Stimulated activated effector memory CD8-positive, alpha-beta T cell treated with anti-CD3 and anti-CD28 coated beads, Interleukin-12 subunit alpha, Interleukin-12 subunit beta, amount 100 ng/mL, for 72 hours (primary cell): ENCODE measurements around the gene FNDC3B.

ENCODE experiments used
- ATAC-seq: fragments of 150-1000 bp; cut with Tn5 transposase; 2 replicates; pipeline ENCODE4 v1.10.0; 2021
- DNase-seq, 2 donors: peaks; one replicate each; pipeline ENCODE4 v3.0.0; 2021 to 2022; ENCODE audit warnings: low spot score in 2 of 2
- H3K27ac Mint-ChIP-seq: one replicate; pipeline ENCODE4 v1.8.0; 2022; ENCODE audit warnings: mild to moderate bottlenecking, mixed read lengths
- H3K36me3 Mint-ChIP-seq: one replicate; pipeline ENCODE4 v1.8.0; 2022; ENCODE audit warnings: mild to moderate bottlenecking, mixed read lengths
- H3K4me1 Mint-ChIP-seq: one replicate; pipeline ENCODE4 v1.8.0; 2022; ENCODE audit warnings: mixed read lengths
- H3K4me3 Mint-ChIP-seq: one replicate; pipeline ENCODE4 v1.8.0; 2022; ENCODE audit warnings: mild to moderate bottlenecking, mixed read lengths
- H3K9me3 Mint-ChIP-seq: one replicate; pipeline ENCODE4 v1.8.0; 2022; ENCODE audit warnings: mixed read lengths

Gene FNDC3B

GRCh38 chr3:172216267-172216666 is 176.9 kb downstream of the FNDC3B start:
- H3K36me3 Mint-ChIP-seq = no peaks in the 10 kb centered on the region
- no peak overlapping the region for H3K27ac Mint-ChIP-seq
- H3K4me3 Mint-ChIP-seq = no peak overlapping the region
- DNase-seq = no peak
- H3K4me1 Mint-ChIP-seq = peaks cover 43% of the 10 kb centered on the region
- no peaks in the 10 kb centered on the region for H3K9me3 Mint-ChIP-seq
- ATAC-seq = no peak

GRCh38 chr3:172216911-172217310 is 177.5 kb downstream of the FNDC3B start:
- DNase-seq (no peak), ATAC-seq (no peak)
- H3K9me3 Mint-ChIP-seq = no peaks in the 10 kb centered on the region
- H3K4me3 Mint-ChIP-seq = no peak overlapping the region
- peaks cover 43% of the 10 kb centered on the region for H3K4me1 Mint-ChIP-seq
- no peak overlapping the region for H3K27ac Mint-ChIP-seq
- H3K36me3 Mint-ChIP-seq = no peaks in the 10 kb centered on the region

- peaks cover 37% of the 10 kb centered on the region for H3K4me1 Mint-ChIP-seq
- no peak overlapping the region for H3K4me3 Mint-ChIP-seq
- no peak overlapping the region for H3K27ac Mint-ChIP-seq
- ATAC-seq (no peak), DNase-seq (no peak)
- H3K9me3 Mint-ChIP-seq = no peaks in the 10 kb centered on the region
- no peaks in the 10 kb centered on the region for H3K36me3 Mint-ChIP-seq
These were observed 178.5 kb downstream of the FNDC3B start for GRCh38 chr3:172217877-172218276.

GRCh38 chr3:172218350-172219323 is 179.3 kb downstream of the FNDC3B start:
- Mint-ChIP-seq H3K4me3 (no peak overlapping the region), H3K36me3 (no peaks in the 10 kb centered on the region), H3K27ac (no peak overlapping the region), H3K9me3 (no peaks in the 10 kb centered on the region), H3K4me1 (peaks cover 29% of the 10 kb centered on the region)
- ATAC-seq (peak; percentile 86), DNase-seq (no peak)

- H3K4me3 Mint-ChIP-seq = no peak overlapping the region
- no peaks in the 10 kb centered on the region for H3K9me3 Mint-ChIP-seq
- DNase-seq = no peak
- H3K4me1 Mint-ChIP-seq = peaks cover 32% of the 10 kb centered on the region
- ATAC-seq = no peak
- H3K27ac Mint-ChIP-seq = no peak overlapping the region
- no peaks in the 10 kb centered on the region for H3K36me3 Mint-ChIP-seq
These were observed 180.4 kb downstream of the FNDC3B start for GRCh38 chr3:172219750-172220149.

GRCh38 chr3:172221547-172221946 is 182.2 kb downstream of the FNDC3B start:
- H3K4me1 Mint-ChIP-seq = peaks cover 27% of the 10 kb centered on the region
- no peak for ATAC-seq
- H3K27ac Mint-ChIP-seq = no peak overlapping the region

GRCh38 chr3:172222478-172223071 is 183.2 kb downstream of the FNDC3B start:
- ATAC-seq = no peak
- H3K27ac Mint-ChIP-seq = no peak overlapping the region
- H3K9me3 Mint-ChIP-seq = no peaks in the 10 kb centered on the region
- DNase-seq = no peak
- H3K36me3 Mint-ChIP-seq = peaks cover 6% of the 10 kb centered on the region
- no peak overlapping the region for H3K4me3 Mint-ChIP-seq
- peaks cover 27% of the 10 kb centered on the region for H3K4me1 Mint-ChIP-seq

More at GRCh38 chr3:172221547-172221946, 182.2 kb downstream of the FNDC3B start:
- Mint-ChIP-seq H3K36me3 (no peaks in the 10 kb centered on the region), H3K9me3 (no peaks in the 10 kb centered on the region), H3K4me3 (no peak overlapping the region)
- no peak for DNase-seq

GRCh38 chr3:172223870-172224269 is 184.5 kb downstream of the FNDC3B start:
- peaks cover 16% of the 10 kb centered on the region for H3K36me3 Mint-ChIP-seq
- no peak for ATAC-seq
- H3K4me3 Mint-ChIP-seq = no peak overlapping the region
- peaks cover 20% of the 10 kb centered on the region for H3K4me1 Mint-ChIP-seq
- DNase-seq = no peak
- H3K9me3 Mint-ChIP-seq = no peaks in the 10 kb centered on the region
- H3K27ac Mint-ChIP-seq = no peak overlapping the region

GRCh38 chr3:172224560-172225214 is 185.3 kb downstream of the FNDC3B start:
- no peak overlapping the region for H3K4me3 Mint-ChIP-seq
- H3K36me3 Mint-ChIP-seq = peaks cover 22% of the 10 kb centered on the region
- peaks cover 12% of the 10 kb centered on the region for H3K4me1 Mint-ChIP-seq
- no peak for ATAC-seq
- H3K9me3 Mint-ChIP-seq = no peaks in the 10 kb centered on the region
- DNase-seq = no peak
- H3K27ac Mint-ChIP-seq = no peak overlapping the region

GRCh38 chr3:172225215-172225707 is 185.9 kb downstream of the FNDC3B start:
- Mint-ChIP-seq H3K4me3 (no peak overlapping the region), H3K36me3 (peaks cover 25% of the 10 kb centered on the region), H3K27ac (no peak overlapping the region), H3K9me3 (no peaks in the 10 kb centered on the region), H3K4me1 (peaks cover 6% of the 10 kb centered on the region)
- ATAC-seq (no peak), DNase-seq (no peak)

- ATAC-seq (no peak), DNase-seq (no peak)
- peaks cover 25% of the 10 kb centered on the region for H3K36me3 Mint-ChIP-seq
- H3K9me3 Mint-ChIP-seq = no peaks in the 10 kb centered on the region
- no peak overlapping the region for H3K4me3 Mint-ChIP-seq
- H3K27ac Mint-ChIP-seq = no peak overlapping the region
- H3K4me1 Mint-ChIP-seq = peaks cover 5% of the 10 kb centered on the region
These were observed 187.5 kb downstream of the FNDC3B start for GRCh38 chr3:172226831-172227230.

- no peaks in the 10 kb centered on the region for H3K9me3 Mint-ChIP-seq
- peaks cover 7% of the 10 kb centered on the region for H3K4me1 Mint-ChIP-seq
- H3K4me3 Mint-ChIP-seq = no peak overlapping the region
- H3K27ac Mint-ChIP-seq = no peak overlapping the region
- no peak for ATAC-seq
- DNase-seq = no peak
- H3K36me3 Mint-ChIP-seq = peaks cover 25% of the 10 kb centered on the region
These were observed 188.1 kb downstream of the FNDC3B start for GRCh38 chr3:172227340-172228035.

- no peak overlapping the region for H3K4me3 Mint-ChIP-seq
- peaks cover 9% of the 10 kb centered on the region for H3K4me1 Mint-ChIP-seq
- DNase-seq (no peak), ATAC-seq (no peak)
- H3K9me3 Mint-ChIP-seq = no peaks in the 10 kb centered on the region
- H3K27ac Mint-ChIP-seq = no peak overlapping the region
- peaks cover 25% of the 10 kb centered on the region for H3K36me3 Mint-ChIP-seq
These were observed 188.6 kb downstream of the FNDC3B start for GRCh38 chr3:172228036-172228415.

GRCh38 chr3:172229462-172229861 is 190.1 kb downstream of the FNDC3B start:
- H3K36me3 Mint-ChIP-seq = peaks cover 25% of the 10 kb centered on the region
- no peak overlapping the region for H3K4me3 Mint-ChIP-seq
- peaks cover 7% of the 10 kb centered on the region for H3K4me1 Mint-ChIP-seq
- H3K9me3 Mint-ChIP-seq = no peaks in the 10 kb centered on the region
- DNase-seq (no peak), ATAC-seq (no peak)
- no peak overlapping the region for H3K27ac Mint-ChIP-seq

GRCh38 chr3:172231318-172231901 is 192.0 kb downstream of the FNDC3B start:
- Mint-ChIP-seq H3K36me3 (peaks cover 25% of the 10 kb centered on the region), H3K27ac (no peak overlapping the region), H3K9me3 (no peaks in the 10 kb centered on the region), H3K4me1 (peaks cover 4% of the 10 kb centered on the region), H3K4me3 (no peak overlapping the region)
- ATAC-seq = no peak
- no peak for DNase-seq
